Loucy (cell line): Measurements from ENCODE around the gene CYP4F12.

Source experiments
- CTCF ChIP-seq: fragments of 200-600 bp; sonication (generic); conservative IDR thresholded peaks from 2 replicates; pipeline ENCODE4 v1.5.1; 2014; ENCODE audit warnings: mild to moderate bottlenecking, antibody characterized with exemption, low read length
- EZH2phosphoT487 ChIP-seq: fragments of 200-600 bp; IDR thresholded peaks from 2 replicates; pipeline ENCODE4 v1.6.1; 2018; ENCODE audit warnings: antibody characterized with exemption, mild to moderate bottlenecking, moderate library complexity, borderline replicate concordance

GRCh38 chr19:15641901-15642491, 30.9 kb upstream of the CYP4F12 start:
- no peak for TF ChIP-seq EZH2phosphoT487
- no peak for TF ChIP-seq CTCF
